ENCODE measurements around the gene PGM3. TPM values are rescaled to one million over a fixed set of nuclear protein-coding genes. Genes with fewer than 3 reads are reported as not detected.

The PGM3 gene
- total RNA-seq, 1 donor from 2014 or later: 61.4 TPM

GRCh38 chr6:83126807-83127206, 66.3 kb downstream of the PGM3 start:
- TF ChIP-seq CTCF (conservative IDR thresholded peaks at IDR 0.05): no peak
- H3K27me3 Mint-ChIP-seq: no peaks in the 10 kb centered on the region
- H3K9me3 Mint-ChIP-seq: no peaks in the 10 kb centered on the region
- no peaks in the 10 kb centered on the region for H3K4me1 Mint-ChIP-seq (ENCODE audit: unreplicated experiment)
- H3K27ac Mint-ChIP-seq: no peak overlapping the region
- H3K4me3 Mint-ChIP-seq: no peak overlapping the region
- peaks cover 27% of the 10 kb centered on the region for H3K36me3 Mint-ChIP-seq
- DNase-seq (ENCODE audit: extremely low spot score, unreplicated experiment): no peak

DNA sequence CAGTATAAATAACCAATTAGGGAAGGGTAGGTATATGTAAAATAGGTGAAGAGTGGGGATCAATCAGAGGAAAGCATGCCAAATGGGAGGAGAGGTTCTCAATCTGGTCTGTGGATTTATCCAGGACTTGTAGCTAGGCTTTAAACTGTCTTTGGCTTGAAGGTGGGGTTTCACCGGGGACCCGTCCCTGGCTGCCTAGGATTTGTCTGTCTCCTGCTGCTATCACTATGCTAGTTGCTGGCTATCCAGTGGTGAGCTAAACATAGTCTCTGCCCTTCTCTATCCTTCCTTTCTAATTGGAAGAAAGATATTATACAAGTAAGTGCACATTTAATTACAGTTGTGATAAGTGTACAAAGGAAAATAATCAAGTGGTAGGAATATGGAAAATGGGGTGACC, 66.8 kb downstream of the PGM3 start:
- H3K27me3 Mint-ChIP-seq: no peaks in the 10 kb centered on the region
- H3K27ac Mint-ChIP-seq: no peak overlapping the region
- H3K9me3 Mint-ChIP-seq: no peaks in the 10 kb centered on the region
- TF ChIP-seq CTCF (conservative IDR thresholded peaks at IDR 0.05): no peak
- peaks cover 27% of the 10 kb centered on the region for H3K36me3 Mint-ChIP-seq
- DNase-seq (ENCODE audit: extremely low spot score, unreplicated experiment): no peak
- no peaks in the 10 kb centered on the region for H3K4me1 Mint-ChIP-seq (ENCODE audit: unreplicated experiment)
- no peak overlapping the region for H3K4me3 Mint-ChIP-seq

- peaks cover 23% of the 10 kb centered on the region for H3K36me3 Mint-ChIP-seq
- H3K9me3 Mint-ChIP-seq: no peaks in the 10 kb centered on the region
- no peaks in the 10 kb centered on the region for H3K27me3 Mint-ChIP-seq
- no peak for TF ChIP-seq CTCF (conservative IDR thresholded peaks at IDR 0.05)
- no peaks in the 10 kb centered on the region for H3K4me1 Mint-ChIP-seq (ENCODE audit: unreplicated experiment)
- no peak overlapping the region for H3K27ac Mint-ChIP-seq
- DNase-seq (ENCODE audit: extremely low spot score, unreplicated experiment): no peak
- H3K4me3 Mint-ChIP-seq: no peak overlapping the region
Measured at GRCh38 chr6:83125425-83125824, 67.6 kb downstream of the PGM3 start.

GRCh38 chr6:83124553-83124952, 68.5 kb downstream of the PGM3 start:
- TF ChIP-seq CTCF (conservative IDR thresholded peaks at IDR 0.05): no peak
- DNase-seq (ENCODE audit: extremely low spot score, unreplicated experiment): no peak
- H3K4me1 Mint-ChIP-seq (ENCODE audit: unreplicated experiment): no peaks in the 10 kb centered on the region
- H3K27ac Mint-ChIP-seq: no peak overlapping the region
- no peaks in the 10 kb centered on the region for H3K9me3 Mint-ChIP-seq
- H3K4me3 Mint-ChIP-seq: no peak overlapping the region
- H3K36me3 Mint-ChIP-seq: peaks cover 23% of the 10 kb centered on the region
- H3K27me3 Mint-ChIP-seq: no peaks in the 10 kb centered on the region

- no peaks in the 10 kb centered on the region for H3K9me3 Mint-ChIP-seq
- no peak for DNase-seq (ENCODE audit: extremely low spot score, unreplicated experiment)
- peaks cover 8% of the 10 kb centered on the region for H3K36me3 Mint-ChIP-seq
- TF ChIP-seq CTCF (conservative IDR thresholded peaks at IDR 0.05): no peak
- H3K27me3 Mint-ChIP-seq: no peaks in the 10 kb centered on the region
- no peaks in the 10 kb centered on the region for H3K4me1 Mint-ChIP-seq (ENCODE audit: unreplicated experiment)
- no peak overlapping the region for H3K27ac Mint-ChIP-seq
- H3K4me3 Mint-ChIP-seq: no peak overlapping the region
Measured at GRCh38 chr6:83119742-83120300, 73.2 kb downstream of the PGM3 start.

DNA sequence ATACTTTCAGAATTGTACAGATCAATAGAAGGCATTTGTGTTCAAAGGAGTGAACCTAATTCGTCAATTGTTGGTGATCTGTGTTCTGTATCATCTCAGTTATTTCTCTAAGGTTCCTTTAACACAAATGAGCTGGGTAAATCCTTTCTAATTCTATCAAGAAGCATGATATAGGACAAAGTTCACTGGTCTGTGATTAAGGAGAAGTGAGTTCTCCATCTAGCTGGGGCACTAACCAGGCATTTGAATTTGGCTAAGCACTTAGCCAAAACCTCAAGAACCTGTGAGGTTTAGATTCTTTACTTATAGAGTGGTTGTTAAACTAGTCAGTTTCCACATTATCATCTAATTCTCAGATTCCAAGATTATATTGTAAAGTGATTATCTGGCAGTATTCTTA, 75.3 kb downstream of the PGM3 start:
- Mint-ChIP-seq H3K36me3 (peaks cover 3% of the 10 kb centered on the region), H3K27me3 (no peaks in the 10 kb centered on the region), H3K27ac (no peak overlapping the region), H3K4me1 (ENCODE audit: unreplicated experiment) (no peaks in the 10 kb centered on the region), H3K9me3 (no peaks in the 10 kb centered on the region), H3K4me3 (no peak overlapping the region)
- TF ChIP-seq CTCF (conservative IDR thresholded peaks at IDR 0.05): no peak
- no peak for DNase-seq (ENCODE audit: extremely low spot score, unreplicated experiment)
